ENCODE measurements around the gene MRGPRD.

Gene MRGPRD

GRCh38 chr11:69017951-69018350 is 37.2 kb upstream of the MRGPRD start:
- ChIA-PET POLR2A (no interaction called here), CTCF (interaction anchor here (0.6 to 1.1 kb wide), 2 partner anchors 12 to 26 kb away, joined by 4 to 5 read pairs; no protein-coding TSS in a partner anchor)
- no peak overlapping the region for H3K4me3 ChIP-seq (ENCODE audit: low read depth, low read length)
- TF ChIP-seq, protein P1, sequence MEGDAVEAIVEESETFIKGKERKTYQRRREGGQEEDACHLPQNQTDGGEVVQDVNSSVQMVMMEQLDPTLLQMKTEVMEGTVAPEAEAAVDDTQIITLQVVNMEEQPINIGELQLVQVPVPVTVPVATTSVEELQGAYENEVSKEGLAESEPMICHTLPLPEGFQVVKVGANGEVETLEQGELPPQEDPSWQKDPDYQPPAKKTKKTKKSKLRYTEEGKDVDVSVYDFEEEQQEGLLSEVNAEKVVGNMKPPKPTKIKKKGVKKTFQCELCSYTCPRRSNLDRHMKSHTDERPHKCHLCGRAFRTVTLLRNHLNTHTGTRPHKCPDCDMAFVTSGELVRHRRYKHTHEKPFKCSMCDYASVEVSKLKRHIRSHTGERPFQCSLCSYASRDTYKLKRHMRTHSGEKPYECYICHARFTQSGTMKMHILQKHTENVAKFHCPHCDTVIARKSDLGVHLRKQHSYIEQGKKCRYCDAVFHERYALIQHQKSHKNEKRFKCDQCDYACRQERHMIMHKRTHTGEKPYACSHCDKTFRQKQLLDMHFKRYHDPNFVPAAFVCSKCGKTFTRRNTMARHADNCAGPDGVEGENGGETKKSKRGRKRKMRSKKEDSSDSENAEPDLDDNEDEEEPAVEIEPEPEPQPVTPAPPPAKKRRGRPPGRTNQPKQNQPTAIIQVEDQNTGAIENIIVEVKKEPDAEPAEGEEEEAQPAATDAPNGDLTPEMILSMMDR (IDR thresholded peaks at IDR 0.05; ENCODE audit: insufficient read depth, low read length, missing control alignments), result no peak
- no peak for DNase-seq (ENCODE audit: low read depth, low spot score)

- CTCF ChIA-PET, result interaction anchor here (1.6 kb wide), 1 partner anchor 8 kb away, joined by 7 read pairs; no protein-coding TSS in a partner anchor
- no peak overlapping the region for H3K4me3 ChIP-seq (ENCODE audit: low read depth, low read length)
- DNase-seq (ENCODE audit: low read depth, low spot score), result no peak
- POLR2A ChIA-PET, result no interaction called here
- TF ChIP-seq, protein P1 (IDR thresholded peaks at IDR 0.05; ENCODE audit: insufficient read depth, low read length, missing control alignments), result no peak
These were observed 34.2 kb upstream of the MRGPRD start for GRCh38 chr11:69014898-69015549.

DNA sequence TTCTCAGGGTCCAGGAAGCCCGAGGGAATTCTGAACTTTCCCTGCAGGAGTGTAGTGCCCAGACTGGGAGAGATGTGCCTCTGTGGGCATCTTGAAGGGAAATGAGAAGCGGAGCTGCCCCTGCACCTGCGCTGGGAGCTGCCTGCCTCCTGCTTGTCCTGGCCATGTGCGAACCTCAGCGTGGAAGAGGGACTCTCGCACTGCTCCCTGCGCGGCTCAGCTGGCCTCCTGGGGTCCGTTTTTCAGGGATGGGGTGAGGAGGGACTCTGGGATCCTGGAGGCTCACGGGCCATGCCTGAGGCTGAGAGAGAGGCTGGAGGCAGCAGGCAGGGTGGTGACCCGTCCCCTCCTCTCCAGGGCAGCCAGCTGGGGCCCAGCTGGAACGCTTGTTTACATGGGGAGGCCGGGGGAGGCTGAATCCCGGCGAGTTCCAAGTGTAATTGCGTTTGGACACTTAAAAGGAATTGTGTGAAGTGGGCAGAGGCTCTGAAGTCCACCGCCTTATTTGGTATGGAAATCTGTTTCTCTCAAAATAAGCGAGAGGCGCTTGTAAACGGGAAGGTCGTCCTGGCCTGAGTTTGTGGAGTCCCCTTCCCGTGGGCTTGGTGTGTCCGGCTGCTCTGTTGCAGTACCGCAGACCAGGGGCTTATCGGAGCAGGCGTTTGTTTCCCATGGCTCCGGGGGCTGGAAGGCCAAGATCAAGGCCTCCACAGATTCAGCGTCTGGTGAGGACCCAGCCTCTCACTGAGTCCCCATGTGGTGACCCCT is 33.5 kb upstream of the MRGPRD start:
- TF ChIP-seq, protein P1 (IDR thresholded peaks at IDR 0.05; ENCODE audit: insufficient read depth, low read length, missing control alignments), result no peak
- CTCF ChIA-PET, result interaction anchor here (0.9 to 4.6 kb wide), 5 partner anchors 9 to 87 kb away, joined by 3 to 32 read pairs (median 6); no protein-coding TSS in a partner anchor
- H3K4me3 ChIP-seq (ENCODE audit: low read depth, low read length), result peak overlapping the region; percentile 70
- no peak for DNase-seq (ENCODE audit: low read depth, low spot score)
- POLR2A ChIA-PET, result no interaction called here

- ChIA-PET CTCF (interaction anchor here (0.8 to 4.6 kb wide), 13 partner anchors 9 to 123 kb away, joined by 3 to 37 read pairs (median 4); partner anchors contain the start of gene TPCN2), POLR2A (interaction anchor here (0.9 to 1.2 kb wide), 2 partner anchors 9 to 124 kb away, joined by 3 to 4 read pairs; no protein-coding TSS in a partner anchor)
- no peak for DNase-seq (ENCODE audit: low read depth, low spot score)
- peak within 1 kb of the TSS; percentile 70 for H3K4me3 ChIP-seq (ENCODE audit: low read depth, low read length)
- TF ChIP-seq, protein P1 (IDR thresholded peaks at IDR 0.05; ENCODE audit: insufficient read depth, low read length, missing control alignments), result peak; percentile 93
These were observed 32.5 kb upstream of the MRGPRD start, which contains the start of gene MRGPRF for GRCh38 chr11:69013009-69013951. TSS of gene MRGPRF (minus strand) at chr11:69013246. CDS start at chr11:69009901, 3,345 bp downstream.

- peak overlapping the region; percentile 70 for H3K4me3 ChIP-seq (ENCODE audit: low read depth, low read length)
- CTCF ChIA-PET, result interaction anchor here (0.8 to 4.6 kb wide), 12 partner anchors 10 to 658 kb away, joined by 3 to 37 read pairs (median 4); partner anchors contain the start of gene TPCN2
- DNase-seq (ENCODE audit: low read depth, low spot score), result no peak
These were observed 31.6 kb upstream of the MRGPRD start for GRCh38 chr11:69012092-69013008.

More at GRCh38 chr11:69012092-69013008, 31.6 kb upstream of the MRGPRD start:
- POLR2A ChIA-PET, result interaction anchor here (1.0 to 1.9 kb wide), 3 partner anchors 9 to 11 kb away, joined by 4 to 10 read pairs (median 4); no protein-coding TSS in a partner anchor
- TF ChIP-seq, protein P1 (IDR thresholded peaks at IDR 0.05; ENCODE audit: insufficient read depth, low read length, missing control alignments), result peak; percentile 1

Measured in AG04449 (cell line).